ENCODE results near the gene PCNX1.

The PCNX1 gene

DNA sequence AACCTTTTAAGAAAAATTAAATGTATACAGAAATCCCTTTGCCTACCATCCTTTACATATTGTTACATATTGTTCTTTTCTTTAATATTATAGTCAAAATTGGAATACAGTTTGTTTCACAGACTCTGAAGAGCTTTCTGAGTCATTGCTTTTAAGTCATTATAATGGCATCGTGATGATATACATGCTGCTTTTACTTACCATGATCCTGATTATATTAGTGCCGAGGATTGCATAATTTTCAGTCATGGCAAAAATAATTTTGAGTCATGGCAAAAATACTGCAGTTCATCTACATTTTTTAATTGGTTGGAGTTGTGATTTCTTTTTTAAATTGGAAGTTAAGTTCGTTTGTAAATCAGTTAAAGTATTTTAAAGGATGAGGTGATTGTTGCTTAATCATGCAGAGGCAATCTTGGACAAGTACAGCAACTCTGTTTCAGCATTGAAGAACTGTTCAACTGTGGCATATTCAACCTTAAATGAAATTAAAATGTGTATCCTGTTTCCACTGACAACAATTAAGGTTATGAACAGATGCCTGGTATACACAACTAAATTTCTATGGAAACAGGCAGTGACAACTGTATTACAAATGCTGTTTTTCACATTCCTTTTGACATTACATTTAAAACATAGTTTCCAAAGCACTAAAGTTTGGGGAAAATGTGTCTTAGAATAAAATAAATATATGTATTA lies 142.3 kb downstream of the PCNX1 start:
- in situ Hi-C loops (cut with HindIII; ENCODE audit: low sequenced_read_pairs): no loop called here
- H3K4me3 ChIP-seq (ENCODE audit: low read depth, low read length): no peak overlapping the region
- TF ChIP-seq, protein P1, sequence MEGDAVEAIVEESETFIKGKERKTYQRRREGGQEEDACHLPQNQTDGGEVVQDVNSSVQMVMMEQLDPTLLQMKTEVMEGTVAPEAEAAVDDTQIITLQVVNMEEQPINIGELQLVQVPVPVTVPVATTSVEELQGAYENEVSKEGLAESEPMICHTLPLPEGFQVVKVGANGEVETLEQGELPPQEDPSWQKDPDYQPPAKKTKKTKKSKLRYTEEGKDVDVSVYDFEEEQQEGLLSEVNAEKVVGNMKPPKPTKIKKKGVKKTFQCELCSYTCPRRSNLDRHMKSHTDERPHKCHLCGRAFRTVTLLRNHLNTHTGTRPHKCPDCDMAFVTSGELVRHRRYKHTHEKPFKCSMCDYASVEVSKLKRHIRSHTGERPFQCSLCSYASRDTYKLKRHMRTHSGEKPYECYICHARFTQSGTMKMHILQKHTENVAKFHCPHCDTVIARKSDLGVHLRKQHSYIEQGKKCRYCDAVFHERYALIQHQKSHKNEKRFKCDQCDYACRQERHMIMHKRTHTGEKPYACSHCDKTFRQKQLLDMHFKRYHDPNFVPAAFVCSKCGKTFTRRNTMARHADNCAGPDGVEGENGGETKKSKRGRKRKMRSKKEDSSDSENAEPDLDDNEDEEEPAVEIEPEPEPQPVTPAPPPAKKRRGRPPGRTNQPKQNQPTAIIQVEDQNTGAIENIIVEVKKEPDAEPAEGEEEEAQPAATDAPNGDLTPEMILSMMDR (IDR thresholded peaks at IDR 0.05; ENCODE audit: low read depth, low read length): no peak
- no peak for DNase-seq (ENCODE audit: low read depth, low spot score)

DNA sequence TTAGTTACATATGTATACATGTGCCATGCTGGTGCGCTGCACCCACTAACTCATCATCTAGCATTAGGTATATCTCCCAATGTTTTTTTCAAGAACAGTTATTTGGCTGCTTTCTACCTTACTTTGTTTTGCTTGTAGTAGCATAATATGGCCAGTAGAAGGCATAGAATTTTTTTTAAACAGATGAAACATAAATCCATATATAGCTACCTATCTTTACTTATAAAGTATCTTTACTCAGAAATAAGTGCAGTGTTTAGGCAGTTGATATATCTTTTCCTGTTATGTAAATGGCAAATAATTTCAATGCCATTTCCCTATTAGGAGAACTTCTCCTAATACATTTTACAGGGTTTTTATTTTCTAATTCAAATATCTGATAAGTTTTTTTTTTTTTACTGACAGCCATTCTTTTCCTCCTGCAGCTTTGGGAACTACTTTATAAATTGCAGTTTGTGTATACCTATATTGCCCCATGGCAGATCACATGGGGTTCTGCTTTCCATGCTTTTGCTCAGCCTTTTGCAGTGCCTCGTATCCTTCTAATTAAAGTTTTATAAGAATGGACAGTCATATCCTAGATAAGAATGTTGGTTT lies 143.1 kb downstream of the PCNX1 start:
- no peak overlapping the region for H3K4me3 ChIP-seq (ENCODE audit: low read depth, low read length)
- TF ChIP-seq, protein P1 (IDR thresholded peaks at IDR 0.05; ENCODE audit: low read depth, low read length): peak; percentile 49
- DNase-seq (ENCODE audit: low read depth, low spot score): peak; percentile 29
- in situ Hi-C loops (cut with HindIII; ENCODE audit: low sequenced_read_pairs): no loop called here

DNA sequence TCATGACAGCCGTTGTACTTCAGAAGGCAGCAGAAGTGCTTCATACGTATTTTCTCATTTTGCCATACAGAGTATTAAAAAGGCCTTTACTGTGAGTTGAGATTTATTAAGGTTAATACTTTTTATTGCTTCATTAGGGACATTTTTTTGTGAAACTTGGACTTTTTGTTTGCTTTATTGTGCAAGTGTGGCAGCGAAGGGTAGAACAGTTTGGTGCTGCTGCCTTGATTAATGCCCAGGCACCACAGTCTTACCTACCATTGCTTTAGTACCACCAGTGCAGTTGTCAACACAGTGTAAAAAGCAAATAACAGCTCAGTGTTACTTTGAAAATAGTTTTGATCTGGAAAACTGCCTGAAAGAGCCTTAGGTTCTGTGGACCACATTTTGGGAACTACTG lies 147.4 kb downstream of the PCNX1 start:
- TF ChIP-seq, protein P1 (IDR thresholded peaks at IDR 0.05; ENCODE audit: low read depth, low read length): no peak
- in situ Hi-C loops (cut with HindIII; ENCODE audit: low sequenced_read_pairs): no loop called here
- no peak overlapping the region for H3K4me3 ChIP-seq (ENCODE audit: low read depth, low read length)
- DNase-seq (ENCODE audit: low read depth, low spot score): no peak

DNA sequence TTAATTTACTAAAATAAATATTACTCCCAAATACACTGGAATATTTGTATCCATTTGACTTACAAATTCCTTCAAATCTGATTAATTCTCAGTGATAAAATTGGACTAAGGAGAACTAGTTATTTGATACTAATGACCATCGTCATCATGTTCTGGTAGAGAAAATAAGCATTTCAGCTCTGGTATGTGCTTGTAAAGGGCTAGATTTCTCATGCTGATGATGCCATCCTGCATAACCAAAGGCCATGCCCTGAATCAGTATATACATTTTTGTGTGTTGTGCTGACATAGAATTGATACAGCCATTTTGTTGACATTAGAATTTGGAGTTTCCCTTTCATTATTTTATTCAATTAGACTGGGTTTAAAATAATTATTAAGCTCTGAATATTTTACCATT lies 148.9 kb downstream of the PCNX1 start:
- H3K4me3 ChIP-seq (ENCODE audit: low read depth, low read length): no peak overlapping the region
- no peak for DNase-seq (ENCODE audit: low read depth, low spot score)
- TF ChIP-seq, protein P1 (IDR thresholded peaks at IDR 0.05; ENCODE audit: low read depth, low read length): no peak
- in situ Hi-C loops (cut with HindIII; ENCODE audit: low sequenced_read_pairs): no loop called here

DNA sequence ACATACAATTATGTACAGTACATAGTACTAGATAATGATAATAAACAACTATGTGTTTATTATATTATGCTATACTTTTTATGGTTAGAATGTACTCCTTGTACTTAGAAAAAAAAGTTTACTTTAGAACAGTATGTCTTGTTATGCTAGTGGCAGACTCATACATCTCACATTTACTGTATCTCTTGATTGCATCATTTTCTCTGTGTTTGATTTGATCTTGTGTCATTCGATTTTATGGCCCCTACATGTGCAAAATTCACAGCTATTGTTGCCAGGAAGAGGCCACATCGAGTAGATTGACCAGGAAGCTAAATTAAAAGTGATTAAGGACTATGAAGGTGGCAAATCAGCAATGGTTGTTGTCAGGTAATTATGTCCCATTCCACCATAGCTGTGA lies 153.0 kb downstream of the PCNX1 start:
- in situ Hi-C loops (cut with HindIII; ENCODE audit: low sequenced_read_pairs): no loop called here
- TF ChIP-seq, protein P1 (IDR thresholded peaks at IDR 0.05; ENCODE audit: low read depth, low read length): no peak
- no peak for DNase-seq (ENCODE audit: low read depth, low spot score)
- no peak overlapping the region for H3K4me3 ChIP-seq (ENCODE audit: low read depth, low read length)

DNA sequence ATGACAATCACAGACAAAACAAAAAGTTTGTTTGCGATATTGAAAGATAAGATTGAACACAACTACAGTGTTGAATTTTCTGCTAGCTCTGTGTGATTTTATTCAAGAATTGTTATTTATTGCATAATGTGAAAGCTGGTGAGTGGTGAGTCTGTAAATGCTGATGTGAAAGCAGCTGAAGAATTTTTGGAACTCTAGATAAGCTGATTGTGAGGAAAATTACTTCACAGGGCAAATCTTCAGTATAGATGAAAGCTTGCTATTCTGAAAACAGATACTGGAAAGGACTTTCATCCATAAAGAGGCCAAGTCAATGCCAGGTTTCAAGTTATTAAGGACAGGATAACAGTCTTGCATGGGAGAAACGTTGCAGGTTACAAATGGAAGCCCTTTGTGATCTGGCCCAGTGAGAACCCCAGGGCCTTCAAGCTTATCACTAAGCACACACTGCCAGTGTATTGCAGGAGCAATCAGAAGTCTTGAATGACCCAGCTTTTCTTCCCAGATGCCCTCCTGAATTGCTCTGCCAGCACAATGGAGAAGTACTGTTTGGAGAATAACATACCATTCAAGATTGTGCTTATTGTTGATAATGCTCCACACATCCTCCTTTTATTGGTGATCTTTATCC lies 153.7 kb downstream of the PCNX1 start:
- TF ChIP-seq, protein P1 (IDR thresholded peaks at IDR 0.05; ENCODE audit: low read depth, low read length): no peak
- DNase-seq (ENCODE audit: low read depth, low spot score): no peak

More for the DNA sequence above, 153.7 kb downstream of the PCNX1 start:
- no peak overlapping the region for H3K4me3 ChIP-seq (ENCODE audit: low read depth, low read length)
- in situ Hi-C loops (cut with HindIII; ENCODE audit: low sequenced_read_pairs): no loop called here
